PC-9 (cell line): ENCODE results near the gene ASIC4. TPM values are rescaled to one million over a fixed set of nuclear protein-coding genes. Genes with fewer than 3 reads are reported as not detected.

Source experiments
- BruUV-seq: library from RNA; stranded (reverse); fragments of 400-500 nt; replicated peaks from 2 replicates; lab custom pipeline; 2021; lab: Mats Ljungman, UMichigan
- CTCF ChIA-PET: fragments of 300-600 bp; sonication (Branson Sonifier 250); formaldehyde crosslinking; loops from one replicate; lab custom pipeline; 2022; ENCODE audit warnings: antibody characterized with exemption; lab: Charles Lee
- POLR2A ChIA-PET: fragments of 300-600 bp; sonication (Branson Sonifier 250); formaldehyde crosslinking; loops from one replicate; lab custom pipeline; 2022; ENCODE audit warnings: antibody characterized with exemption; ENCODE audit not compliant: unreplicated experiment; lab: Charles Lee
- DNase-seq, 2 experiments: peaks; one replicate each; pipeline versions ENCODE4 v3.0.0 to v3.0.0-alpha.2; 2015 to 2022; ENCODE audit warnings: mixed read lengths in 1 of 2
- H2AFZ ChIP-seq: fragments of 200-600 bp; sonication (generic); 2 replicates; pipeline ENCODE4 v1.8.1; 2017; ENCODE audit warnings: antibody characterized with exemption
- H3F3A ChIP-seq: fragments of 200-600 bp; sonication (generic); 2 replicates; pipeline ENCODE4 v1.8.1; 2017; ENCODE audit warnings: antibody characterized with exemption, mild to moderate bottlenecking, low read depth; ENCODE audit not compliant: insufficient read depth
- H3K27ac ChIP-seq: fragments of 200-600 bp; sonication (generic); 2 replicates; pipeline ENCODE4 v1.6.1; 2016; ENCODE audit warnings: mixed run types
- H3K27me3 ChIP-seq: fragments of 200-600 bp; sonication (generic); 2 replicates; pipeline ENCODE4 v1.6.1; 2016; ENCODE audit warnings: low read depth, mixed run types; ENCODE audit not compliant: insufficient read depth
- H3K36me3 ChIP-seq: fragments of 200-600 bp; sonication (generic); 2 replicates; pipeline ENCODE4 v1.6.1; 2016; ENCODE audit warnings: low read depth, mixed run types
- H3K4me1 ChIP-seq: fragments of 200-600 bp; sonication (generic); replicated peaks from 2 replicates; pipeline ENCODE4 v1.6.1; 2016; ENCODE audit warnings: mixed run types; ENCODE audit not compliant: insufficient read depth
- H3K4me2 ChIP-seq: fragments of 200-600 bp; sonication (generic); 2 replicates; pipeline ENCODE4 v1.6.1; 2017; ENCODE audit warnings: mixed run types
- H3K4me3 ChIP-seq: fragments of 200-600 bp; sonication (generic); 2 replicates; pipeline ENCODE4 v1.6.1; 2016; ENCODE audit warnings: mixed run types
- H3K79me2 ChIP-seq: fragments of 200-600 bp; sonication (generic); 2 replicates; pipeline ENCODE4 v1.6.1; 2017; ENCODE audit warnings: low read depth, mixed run types
- H3K9me2 ChIP-seq: fragments of 200-600 bp; sonication (generic); 2 replicates; pipeline ENCODE4 v1.8.1; 2017; ENCODE audit warnings: mild to moderate bottlenecking; ENCODE audit not compliant: insufficient read depth
- H3K9me3 ChIP-seq: fragments of 200-600 bp; sonication (generic); 2 replicates; pipeline ENCODE4 v1.8.1; 2016; ENCODE audit warnings: low read depth; ENCODE audit not compliant: insufficient read depth
- H4K20me1 ChIP-seq: fragments of 200-600 bp; sonication (generic); 2 replicates; pipeline ENCODE4 v1.8.1; 2017; ENCODE audit not compliant: insufficient read depth
- EZH2 ChIP-seq: fragments of 200-600 bp; sonication (generic); IDR thresholded peaks from 2 replicates; pipeline ENCODE4 v1.8.0; 2017; ENCODE audit warnings: antibody characterized with exemption, low read depth
- intact Hi-C: fragments of 100-400 bp; cut with micrococcal nuclease; formaldehyde crosslinking; loops from one replicate; pipeline ENCODE4 v1.10.0; 2022; ENCODE audit not compliant: unreplicated experiment
- total RNA-seq: library from RNA; stranded (reverse); gene quantifications from 2 replicates; pipeline ENCODE4 v1.2.3, GENCODE V29; 2021
- TF ChIP-seq, protein P1 (sequence below): fragments of 200-600 bp; sonication (generic); conservative IDR thresholded peaks from 2 replicates; pipeline ENCODE4 v1.6.1; 2017; ENCODE audit warnings: mixed run types, antibody characterized with exemption, mild to moderate bottlenecking, moderate library complexity

The ASIC4 gene
- total RNA-seq, 1 experiment from 2014 or later: 0.22 TPM

DNA sequence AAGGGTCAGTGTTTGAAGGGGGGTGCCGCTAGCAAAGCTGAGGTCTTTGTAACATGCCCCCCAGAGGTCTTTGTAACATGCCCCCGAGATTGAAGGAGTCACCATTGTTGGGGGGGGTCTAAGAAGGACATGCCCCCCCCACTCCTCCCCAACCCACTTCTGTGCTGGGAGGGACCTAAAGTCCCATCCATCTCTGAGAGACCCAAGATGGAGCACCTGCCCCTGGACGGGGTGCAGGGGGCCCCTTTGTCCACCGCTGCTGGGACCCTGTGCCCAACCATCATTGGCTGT is 5.9 kb upstream of the ASIC4 start:
- Histone ChIP-seq H3F3A (no peaks in the 10 kb centered on the region), H3K4me2 (no peak overlapping the region), H3K4me3 (no peak overlapping the region), H3K79me2 (no peaks in the 10 kb centered on the region), H3K27ac (no peak overlapping the region), H3K9me2 (no peaks in the 10 kb centered on the region), H2AFZ (no peak overlapping the region), H3K9me3 (no peaks in the 10 kb centered on the region), H4K20me1 (no peaks in the 10 kb centered on the region), H3K36me3 (no peaks in the 10 kb centered on the region), H3K27me3 (peaks cover 32% of the 10 kb centered on the region), H3K4me1 (no peaks in the 10 kb centered on the region)
- CTCF ChIA-PET: no interaction called here
- no TSS peak for BruUV-seq
- no peak for TF ChIP-seq EZH2
- TF ChIP-seq, protein P1, sequence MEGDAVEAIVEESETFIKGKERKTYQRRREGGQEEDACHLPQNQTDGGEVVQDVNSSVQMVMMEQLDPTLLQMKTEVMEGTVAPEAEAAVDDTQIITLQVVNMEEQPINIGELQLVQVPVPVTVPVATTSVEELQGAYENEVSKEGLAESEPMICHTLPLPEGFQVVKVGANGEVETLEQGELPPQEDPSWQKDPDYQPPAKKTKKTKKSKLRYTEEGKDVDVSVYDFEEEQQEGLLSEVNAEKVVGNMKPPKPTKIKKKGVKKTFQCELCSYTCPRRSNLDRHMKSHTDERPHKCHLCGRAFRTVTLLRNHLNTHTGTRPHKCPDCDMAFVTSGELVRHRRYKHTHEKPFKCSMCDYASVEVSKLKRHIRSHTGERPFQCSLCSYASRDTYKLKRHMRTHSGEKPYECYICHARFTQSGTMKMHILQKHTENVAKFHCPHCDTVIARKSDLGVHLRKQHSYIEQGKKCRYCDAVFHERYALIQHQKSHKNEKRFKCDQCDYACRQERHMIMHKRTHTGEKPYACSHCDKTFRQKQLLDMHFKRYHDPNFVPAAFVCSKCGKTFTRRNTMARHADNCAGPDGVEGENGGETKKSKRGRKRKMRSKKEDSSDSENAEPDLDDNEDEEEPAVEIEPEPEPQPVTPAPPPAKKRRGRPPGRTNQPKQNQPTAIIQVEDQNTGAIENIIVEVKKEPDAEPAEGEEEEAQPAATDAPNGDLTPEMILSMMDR: no peak
- DNase-seq: no peak
- POLR2A ChIA-PET: no interaction called here
- intact Hi-C loops: no loop called here

DNA sequence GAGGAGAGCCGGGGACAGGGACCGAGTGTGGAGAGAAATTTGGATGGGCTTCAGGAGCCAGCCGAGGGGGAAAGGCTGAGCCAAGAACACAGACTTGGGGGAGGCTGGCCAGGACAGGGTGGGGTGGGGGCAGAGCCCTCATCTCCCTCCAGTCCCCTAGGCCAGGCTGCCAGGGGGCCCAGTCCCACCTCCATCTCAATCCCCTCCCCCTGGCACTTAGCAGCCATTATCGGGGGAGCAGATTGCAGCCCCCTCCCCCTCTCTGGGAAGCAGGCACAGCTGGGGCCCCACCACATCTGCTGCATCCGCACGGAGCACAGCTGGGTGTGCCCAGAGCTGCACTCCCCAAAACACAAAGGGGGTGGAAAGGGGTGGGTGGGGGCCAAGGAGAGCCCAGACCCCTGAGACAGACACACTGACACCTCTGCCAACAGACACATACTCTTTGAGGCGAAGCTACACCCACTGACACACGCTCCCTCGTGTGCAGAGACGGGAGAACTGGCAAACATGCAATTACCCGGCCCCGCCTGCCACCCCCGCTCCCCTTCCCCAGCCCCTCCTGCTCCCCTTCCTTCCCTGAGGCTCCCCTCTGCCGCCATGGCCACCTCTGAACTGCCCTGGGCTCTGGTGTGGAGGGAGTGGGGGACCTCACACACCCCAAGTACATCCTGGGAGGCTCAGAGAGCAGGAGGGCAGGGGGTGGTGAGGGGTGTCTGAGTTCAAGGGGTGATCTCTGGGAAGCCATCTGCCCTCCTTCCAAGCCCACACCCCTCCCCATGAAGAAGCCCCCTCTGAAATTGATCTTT is 5.1 kb upstream of the ASIC4 start:
- CTCF ChIA-PET: interaction anchor here (0.6 to 1.6 kb wide), 8 partner anchors 8 to 33 kb away, joined by 3 to 19 read pairs (median 5); partner anchors contain the start of gene GMPPA

DNA sequence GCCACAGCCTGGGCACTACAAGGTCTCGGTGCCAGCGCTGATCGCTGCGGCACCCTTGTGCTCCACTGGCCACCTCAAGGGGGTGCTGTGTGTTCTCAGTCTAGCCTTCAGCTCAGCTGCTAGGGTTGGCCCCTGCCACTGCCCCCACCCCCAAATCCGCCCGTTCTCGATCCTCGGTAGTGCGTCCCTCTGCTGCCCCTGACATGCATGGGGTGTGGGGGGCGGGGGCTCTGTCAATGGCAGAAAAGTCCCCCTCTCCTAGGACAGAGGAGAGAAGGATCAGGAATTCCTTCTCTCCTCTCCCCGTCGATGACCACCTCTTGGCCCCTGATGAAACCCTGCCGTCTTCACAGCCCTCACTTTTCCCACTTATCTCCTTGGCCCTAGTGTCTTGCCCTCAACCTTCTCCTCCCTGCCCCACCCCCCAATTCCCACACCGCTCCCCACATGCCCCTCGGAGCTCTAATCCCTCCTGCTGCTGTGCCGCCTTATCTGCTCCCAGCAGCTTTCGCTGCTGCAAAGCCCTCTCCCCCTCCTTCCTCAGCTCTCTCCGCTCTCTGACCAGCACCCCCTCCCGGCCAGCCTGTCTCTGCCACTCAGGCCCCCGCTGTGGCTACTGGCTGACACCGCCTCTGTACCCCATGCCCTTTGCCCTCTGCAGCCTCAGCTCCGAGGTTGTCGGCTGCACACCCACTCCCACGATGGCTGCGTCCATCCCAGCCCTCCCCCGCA is 4.3 kb upstream of the ASIC4 start:
- Histone ChIP-seq H4K20me1 (no peaks in the 10 kb centered on the region), H3K4me2 (peak overlapping the region; percentile 82), H2AFZ (no peak overlapping the region; the same call in 1 of the 2 replicates), H3K36me3 (no peaks in the 10 kb centered on the region), H3K27ac (no peak overlapping the region), H3K27me3 (peaks cover 47% of the 10 kb centered on the region), H3K79me2 (no peaks in the 10 kb centered on the region), H3K9me2 (no peaks in the 10 kb centered on the region), H3K4me3 (peak overlapping the region; percentile 53; the same call in 1 of the 2 replicates), H3F3A (no peaks in the 10 kb centered on the region), H3K4me1 (no peaks in the 10 kb centered on the region), H3K9me3 (no peaks in the 10 kb centered on the region)
- POLR2A ChIA-PET: interaction anchor here (0.5 to 0.7 kb wide), 3 partner anchors 49 to 1905 kb away, joined by 3 to 8 read pairs (median 4); no protein-coding TSS in a partner anchor
- TF ChIP-seq, protein P1: peak; percentile 70
- TF ChIP-seq EZH2: no peak
- BruUV-seq: TSS peak; percentile 39
- CTCF ChIA-PET: interaction anchor here (0.5 to 1.6 kb wide), 12 partner anchors 8 to 1553 kb away, joined by 3 to 19 read pairs (median 6); partner anchors contain the start of gene GMPPA
- intact Hi-C loops: no loop called here
- peak in 1 of 2 experiments; percentile 50 for DNase-seq

More for the DNA sequence above, 5.1 kb upstream of the ASIC4 start:
- Histone ChIP-seq H3K9me3 (no peaks in the 10 kb centered on the region), H3K4me1 (no peaks in the 10 kb centered on the region), H4K20me1 (no peaks in the 10 kb centered on the region), H3K9me2 (no peaks in the 10 kb centered on the region), H3K36me3 (no peaks in the 10 kb centered on the region), H3K4me3 (peak overlapping the region; percentile 53; the same call in 1 of the 2 replicates), H3K27ac (no peak overlapping the region), H3F3A (no peaks in the 10 kb centered on the region), H3K79me2 (no peaks in the 10 kb centered on the region), H2AFZ (no peak overlapping the region), H3K27me3 (peaks cover 39% of the 10 kb centered on the region), H3K4me2 (peak overlapping the region; percentile 82; the same call in 1 of the 2 replicates)
- intact Hi-C loops: no loop called here
- POLR2A ChIA-PET: no interaction called here
- no TSS peak for BruUV-seq
- no peak for DNase-seq
- TF ChIP-seq, protein P1: no peak
- no peak for TF ChIP-seq EZH2
